CD4-positive, alpha-beta T cell treated with Interleukin-17A for 4 hours (primary cell): Measurements from ENCODE around the gene NRXN3.

Source experiments
- DNase-seq: peaks from one replicate; pipeline ENCODE4 v3.0.0-alpha.2; 2020; ENCODE audit warnings: mixed read lengths

The NRXN3 gene

GRCh38 chr14:78327426-78328221, 157.5 kb downstream of the NRXN3 start:
- no peak for DNase-seq

GRCh38 chr14:78329371-78329770, 159.2 kb downstream of the NRXN3 start:
- no peak for DNase-seq

- DNase-seq, result no peak
Measured at GRCh38 chr14:78335531-78335930, 165.4 kb downstream of the NRXN3 start.

- DNase-seq, result no peak
Measured at GRCh38 chr14:78340250-78340649, 170.1 kb downstream of the NRXN3 start.

- DNase-seq, result no peak
Measured at GRCh38 chr14:78341827-78342389, 171.7 kb downstream of the NRXN3 start.

- DNase-seq, result no peak
Measured at GRCh38 chr14:78342879-78343278, 172.7 kb downstream of the NRXN3 start.

- DNase-seq, result no peak
Measured at GRCh38 chr14:78344290-78344689, 174.1 kb downstream of the NRXN3 start.

- no peak for DNase-seq
Measured at GRCh38 chr14:78345131-78345744, 175.1 kb downstream of the NRXN3 start.

- no peak for DNase-seq
Measured at GRCh38 chr14:78346747-78347146, 176.6 kb downstream of the NRXN3 start.

- DNase-seq, result no peak
Measured at GRCh38 chr14:78355109-78355508, 184.9 kb downstream of the NRXN3 start.

GRCh38 chr14:78356391-78356790, 186.2 kb downstream of the NRXN3 start:
- no peak for DNase-seq

GRCh38 chr14:78358591-78358990, 188.4 kb downstream of the NRXN3 start:
- DNase-seq, result no peak

- DNase-seq, result no peak
Measured at GRCh38 chr14:78359581-78359980, 189.4 kb downstream of the NRXN3 start.

- DNase-seq, result no peak
Measured at GRCh38 chr14:78363008-78363407, 192.8 kb downstream of the NRXN3 start.

- no peak for DNase-seq
Measured at GRCh38 chr14:78367355-78367754, 197.2 kb downstream of the NRXN3 start.

GRCh38 chr14:78383060-78383459, 212.9 kb downstream of the NRXN3 start:
- DNase-seq, result no peak

GRCh38 chr14:78398216-78398615, 228.0 kb downstream of the NRXN3 start:
- DNase-seq, result no peak

GRCh38 chr14:78399316-78399889, 229.2 kb downstream of the NRXN3 start:
- no peak for DNase-seq

GRCh38 chr14:78401866-78402265, 231.7 kb downstream of the NRXN3 start:
- DNase-seq, result no peak

GRCh38 chr14:78403278-78403815, 233.2 kb downstream of the NRXN3 start:
- DNase-seq, result no peak

- no peak for DNase-seq
Measured at GRCh38 chr14:78405079-78405856, 235.1 kb downstream of the NRXN3 start.

GRCh38 chr14:78412475-78412874, 242.3 kb downstream of the NRXN3 start:
- no peak for DNase-seq

GRCh38 chr14:78414172-78414571, 244.0 kb downstream of the NRXN3 start:
- no peak for DNase-seq
